Measurements from ENCODE around the gene SNRPD1. TPM values are rescaled to one million over a fixed set of nuclear protein-coding genes. Genes with fewer than 3 reads are reported as not detected.
"Not testable (repeated sequence)": the region's sequence is repeated elsewhere in the genome, so short reads cannot be mapped to it uniquely, and the experiment has no call there.

The SNRPD1 gene
- total RNA-seq, 1 donor from 2014 or later = 24.0 TPM

- no peak for DNase-seq (ENCODE audit: low spot score)
- intact Hi-C loops (cut with DNase I) = no loop called here
Measured at GRCh38 chr18:21632393-21632792, 20.3 kb downstream of the SNRPD1 start.

- no peak for DNase-seq (ENCODE audit: low spot score)
- intact Hi-C loops (cut with DNase I) = no loop called here
Measured at GRCh38 chr18:21634588-21635199, 22.6 kb downstream of the SNRPD1 start.

GRCh38 chr18:21636769-21637168 is 24.7 kb downstream of the SNRPD1 start:
- intact Hi-C loops (cut with DNase I) = no loop called here
- no peak for DNase-seq (ENCODE audit: low spot score)

GRCh38 chr18:21638822-21639221 is 26.7 kb downstream of the SNRPD1 start:
- DNase-seq (ENCODE audit: low spot score) = no peak
- intact Hi-C loops (cut with DNase I) = no loop called here

- intact Hi-C loops (cut with DNase I) = not testable (repeated sequence)
Measured at GRCh38 chr18:21640375-21640774, 28.3 kb downstream of the SNRPD1 start.

GRCh38 chr18:21650311-21650710 is 38.2 kb downstream of the SNRPD1 start:
- intact Hi-C loops (cut with DNase I) = no loop called here
- DNase-seq (ENCODE audit: low spot score) = no peak

More at GRCh38 chr18:21640375-21640774, 28.3 kb downstream of the SNRPD1 start:
- not testable (repeated sequence) for DNase-seq (ENCODE audit: low spot score)

GRCh38 chr18:21652073-21652472 is 40.0 kb downstream of the SNRPD1 start:
- intact Hi-C loops (cut with DNase I) = no loop called here
- no peak for DNase-seq (ENCODE audit: low spot score)

- intact Hi-C loops (cut with DNase I) = no loop called here
- DNase-seq (ENCODE audit: low spot score) = no peak
Measured at GRCh38 chr18:21653361-21653760, 41.2 kb downstream of the SNRPD1 start.

- DNase-seq (ENCODE audit: low spot score) = no peak
- intact Hi-C loops (cut with DNase I) = no loop called here
Measured at GRCh38 chr18:21656402-21656801, 44.3 kb downstream of the SNRPD1 start.

- DNase-seq (ENCODE audit: low spot score) = no peak
- intact Hi-C loops (cut with DNase I) = no loop called here
Measured at GRCh38 chr18:21660078-21660477, 48.0 kb downstream of the SNRPD1 start.

GRCh38 chr18:21662581-21662980 is 50.5 kb downstream of the SNRPD1 start:
- intact Hi-C loops (cut with DNase I) = no loop called here
- no peak for DNase-seq (ENCODE audit: low spot score)

- no peak for DNase-seq (ENCODE audit: low spot score)
- intact Hi-C loops (cut with DNase I) = no loop called here
Measured at GRCh38 chr18:21663578-21663977, 51.5 kb downstream of the SNRPD1 start.

- DNase-seq (ENCODE audit: low spot score) = no peak
- intact Hi-C loops (cut with DNase I) = no loop called here
Measured at GRCh38 chr18:21664069-21664468, 52.0 kb downstream of the SNRPD1 start.

- intact Hi-C loops (cut with DNase I) = no loop called here
- DNase-seq (ENCODE audit: low spot score) = no peak
Measured at GRCh38 chr18:21669736-21670285, 57.7 kb downstream of the SNRPD1 start.

GRCh38 chr18:21672521-21673267 is 60.6 kb downstream of the SNRPD1 start:
- DNase-seq (ENCODE audit: low spot score) = no peak
- intact Hi-C loops (cut with DNase I) = no loop called here

- intact Hi-C loops (cut with DNase I) = not testable (repeated sequence)
Measured at GRCh38 chr18:21675354-21675753, 63.2 kb downstream of the SNRPD1 start.

GRCh38 chr18:21678859-21679258 is 66.7 kb downstream of the SNRPD1 start:
- intact Hi-C loops (cut with DNase I) = no loop called here
- no peak for DNase-seq (ENCODE audit: low spot score)

More at GRCh38 chr18:21675354-21675753, 63.2 kb downstream of the SNRPD1 start:
- DNase-seq (ENCODE audit: low spot score) = not testable (repeated sequence)

GRCh38 chr18:21680161-21680560 is 68.0 kb downstream of the SNRPD1 start:
- intact Hi-C loops (cut with DNase I) = no loop called here
- no peak for DNase-seq (ENCODE audit: low spot score)

- DNase-seq (ENCODE audit: low spot score) = no peak
- intact Hi-C loops (cut with DNase I) = no loop called here
Measured at GRCh38 chr18:21682371-21683051, 70.4 kb downstream of the SNRPD1 start.

Measured in cardiac septum (tissue), 1 donor.